NOMO-1 (cell line): Measurements from ENCODE around the gene CGNL1.

Source experiments
- DNase-seq, 2 experiments: peaks; one replicate each; lab custom pipeline; 2025; ENCODE audit not compliant: unreplicated experiment in 2 of 2; lab: John Stamatoyannopoulos, UW

Gene CGNL1, protein sequence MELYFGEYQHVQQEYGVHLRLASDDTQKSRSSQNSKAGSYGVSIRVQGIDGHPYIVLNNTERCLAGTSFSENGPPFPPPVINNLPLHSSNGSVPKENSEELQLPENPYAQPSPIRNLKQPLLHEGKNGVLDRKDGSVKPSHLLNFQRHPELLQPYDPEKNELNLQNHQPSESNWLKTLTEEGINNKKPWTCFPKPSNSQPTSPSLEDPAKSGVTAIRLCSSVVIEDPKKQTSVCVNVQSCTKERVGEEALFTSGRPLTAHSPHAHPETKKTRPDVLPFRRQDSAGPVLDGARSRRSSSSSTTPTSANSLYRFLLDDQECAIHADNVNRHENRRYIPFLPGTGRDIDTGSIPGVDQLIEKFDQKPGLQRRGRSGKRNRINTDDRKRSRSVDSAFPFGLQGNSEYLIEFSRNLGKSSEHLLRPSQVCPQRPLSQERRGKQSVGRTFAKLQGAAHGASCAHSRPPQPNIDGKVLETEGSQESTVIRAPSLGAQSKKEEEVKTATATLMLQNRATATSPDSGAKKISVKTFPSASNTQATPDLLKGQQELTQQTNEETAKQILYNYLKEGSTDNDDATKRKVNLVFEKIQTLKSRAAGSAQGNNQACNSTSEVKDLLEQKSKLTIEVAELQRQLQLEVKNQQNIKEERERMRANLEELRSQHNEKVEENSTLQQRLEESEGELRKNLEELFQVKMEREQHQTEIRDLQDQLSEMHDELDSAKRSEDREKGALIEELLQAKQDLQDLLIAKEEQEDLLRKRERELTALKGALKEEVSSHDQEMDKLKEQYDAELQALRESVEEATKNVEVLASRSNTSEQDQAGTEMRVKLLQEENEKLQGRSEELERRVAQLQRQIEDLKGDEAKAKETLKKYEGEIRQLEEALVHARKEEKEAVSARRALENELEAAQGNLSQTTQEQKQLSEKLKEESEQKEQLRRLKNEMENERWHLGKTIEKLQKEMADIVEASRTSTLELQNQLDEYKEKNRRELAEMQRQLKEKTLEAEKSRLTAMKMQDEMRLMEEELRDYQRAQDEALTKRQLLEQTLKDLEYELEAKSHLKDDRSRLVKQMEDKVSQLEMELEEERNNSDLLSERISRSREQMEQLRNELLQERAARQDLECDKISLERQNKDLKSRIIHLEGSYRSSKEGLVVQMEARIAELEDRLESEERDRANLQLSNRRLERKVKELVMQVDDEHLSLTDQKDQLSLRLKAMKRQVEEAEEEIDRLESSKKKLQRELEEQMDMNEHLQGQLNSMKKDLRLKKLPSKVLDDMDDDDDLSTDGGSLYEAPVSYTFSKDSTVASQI

DNA sequence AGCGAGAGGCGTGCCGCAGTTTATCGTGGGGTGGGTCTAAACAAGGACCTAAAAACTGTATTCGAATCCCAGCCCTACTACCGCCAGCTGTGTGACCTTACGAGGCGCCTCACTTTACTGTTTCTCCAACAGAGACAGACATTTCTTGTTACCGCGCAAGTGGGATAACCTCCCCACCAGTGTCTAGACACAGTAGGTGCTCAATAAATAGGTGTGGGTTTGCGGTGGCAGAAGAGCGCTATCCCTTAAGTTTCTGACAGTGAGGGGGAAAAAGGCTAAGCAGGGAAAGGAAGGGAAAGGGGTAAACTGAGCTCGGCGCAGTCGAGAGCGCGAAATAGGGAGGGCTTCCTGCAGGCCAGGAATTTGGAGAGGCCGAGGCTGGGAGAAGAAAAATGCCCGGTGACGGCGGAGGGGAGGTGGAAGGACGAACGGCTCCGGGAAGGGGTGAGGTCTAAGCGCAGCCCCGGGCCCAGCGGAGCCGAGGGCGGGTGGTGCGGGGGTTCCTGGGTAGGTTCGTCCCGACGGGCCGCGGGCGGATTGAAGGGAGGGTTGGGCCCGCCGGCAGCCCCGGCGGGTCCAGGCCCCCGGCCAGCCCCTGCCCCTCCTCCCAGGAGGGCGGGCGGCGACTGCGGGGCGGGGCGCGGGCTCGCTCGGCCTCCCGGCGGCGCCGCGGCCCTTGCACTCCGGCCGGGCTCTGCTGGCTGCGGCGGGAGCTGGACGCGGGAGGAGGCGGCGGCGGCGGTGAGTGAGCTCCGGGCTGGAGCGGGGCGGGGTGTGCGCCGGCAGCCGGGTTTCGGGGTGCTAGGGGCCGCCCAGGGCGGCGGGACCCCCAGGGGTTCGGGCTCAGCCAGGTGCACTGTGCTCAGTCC, at the start of gene CGNL1:
TSS of gene CGNL1 (plus strand) at position 679 of the 869 bp plus-strand sequence. CDS start 61,495 bp downstream, outside the sequence.
- no peak for DNase-seq

DNA sequence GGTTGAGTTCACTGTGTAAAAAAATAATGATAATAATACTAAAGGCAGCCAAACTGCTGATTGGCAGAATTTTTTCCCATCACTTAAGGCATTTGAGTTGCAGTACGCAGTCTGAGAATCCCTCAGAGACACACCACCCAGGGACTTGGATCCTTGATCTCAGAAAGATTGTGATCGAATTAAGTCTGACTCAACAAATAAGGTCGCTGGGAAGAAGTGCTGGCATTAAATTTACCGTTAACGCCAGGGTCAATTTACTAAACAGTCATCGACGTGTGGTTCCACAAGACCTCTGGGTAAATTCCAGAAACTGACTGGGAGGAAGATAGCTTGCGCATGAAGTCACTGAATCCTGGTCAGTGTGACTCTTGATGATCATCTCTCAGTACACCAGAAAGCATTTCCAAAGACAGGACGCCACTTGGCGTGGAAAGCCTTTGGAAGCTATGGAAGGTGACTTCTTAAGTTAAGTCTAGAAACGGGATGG, 48.3 kb upstream of the CGNL1 start:
- no peak for DNase-seq

- no peak for DNase-seq
These were observed 47.8 kb upstream of the CGNL1 start for GRCh38 chr15:57328479-57328878.

DNA sequence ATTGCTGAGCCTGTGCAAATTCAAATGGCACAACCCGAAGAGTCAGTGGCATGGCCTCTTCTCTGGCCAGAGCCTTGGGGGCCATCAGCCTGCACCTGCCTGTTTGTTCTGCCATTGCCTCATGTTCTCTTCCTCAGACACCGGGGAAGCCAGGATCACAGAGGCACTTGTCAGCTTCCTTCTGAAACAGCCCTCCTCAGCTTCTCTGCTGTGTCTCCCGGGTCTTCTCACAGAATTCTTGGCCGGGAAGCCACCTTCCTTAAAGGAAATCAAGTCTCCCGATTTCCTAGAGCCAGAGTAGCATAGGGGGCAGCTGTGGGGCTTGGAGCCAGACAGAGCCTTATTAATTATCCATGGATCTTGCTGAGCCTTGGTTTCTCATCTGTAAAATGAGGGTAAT, 47.4 kb upstream of the CGNL1 start:
- no peak for DNase-seq

- no peak for DNase-seq
These were observed 46.5 kb upstream of the CGNL1 start for GRCh38 chr15:57329582-57330367.

DNA sequence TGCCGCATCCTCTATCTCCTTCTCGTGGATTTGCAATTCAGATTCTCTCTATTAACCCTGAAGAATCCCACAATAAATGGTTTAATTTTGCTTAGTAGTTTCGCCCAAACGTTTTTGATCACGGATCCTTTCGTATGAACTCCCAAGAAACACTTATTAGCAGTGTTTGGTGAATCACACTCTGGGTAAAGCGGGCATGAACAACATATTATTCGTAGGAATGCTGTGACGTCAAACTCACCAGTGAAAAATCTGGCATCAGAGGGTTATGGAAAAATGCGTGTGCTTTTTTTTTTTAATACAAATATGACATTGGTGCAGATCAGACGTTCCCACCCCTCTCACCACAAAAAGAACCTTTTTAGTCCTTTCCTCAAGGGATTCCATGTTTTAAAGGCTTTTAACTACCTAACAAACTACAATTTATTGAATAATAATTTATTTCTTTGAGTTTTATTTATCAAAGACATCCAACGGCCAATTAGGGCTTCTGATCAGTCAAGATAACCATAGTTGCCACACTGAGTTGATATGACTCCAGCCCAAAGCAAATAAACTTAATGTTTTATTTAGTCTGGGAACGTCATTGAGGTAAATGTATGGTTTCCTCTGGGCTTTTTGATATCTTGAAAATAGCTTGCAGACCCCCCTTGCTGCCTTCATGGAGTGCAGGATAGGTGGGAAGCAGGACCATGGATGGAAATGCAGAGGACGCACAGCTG, 45.5 kb upstream of the CGNL1 start:
- no peak for DNase-seq

DNA sequence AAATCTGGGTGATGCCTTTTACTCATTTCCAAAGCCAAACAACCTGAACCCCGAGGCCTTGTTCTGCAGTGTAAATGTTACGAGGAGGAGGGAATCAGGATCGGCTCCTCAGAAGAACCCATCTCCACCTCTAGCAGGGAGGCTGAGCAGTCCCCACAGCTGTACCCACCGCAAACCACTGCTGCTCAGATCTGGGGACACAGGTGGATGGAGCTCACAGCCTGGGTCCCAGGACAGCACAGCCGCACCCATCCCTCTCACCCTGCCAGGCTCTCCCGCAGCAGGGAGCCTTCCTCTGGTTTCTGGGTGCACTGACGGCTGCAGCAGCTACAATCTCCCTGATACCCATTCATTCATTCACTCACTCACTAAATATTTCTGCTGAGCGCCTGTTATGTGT, 44.0 kb upstream of the CGNL1 start:
- DNase-seq: no peak

DNA sequence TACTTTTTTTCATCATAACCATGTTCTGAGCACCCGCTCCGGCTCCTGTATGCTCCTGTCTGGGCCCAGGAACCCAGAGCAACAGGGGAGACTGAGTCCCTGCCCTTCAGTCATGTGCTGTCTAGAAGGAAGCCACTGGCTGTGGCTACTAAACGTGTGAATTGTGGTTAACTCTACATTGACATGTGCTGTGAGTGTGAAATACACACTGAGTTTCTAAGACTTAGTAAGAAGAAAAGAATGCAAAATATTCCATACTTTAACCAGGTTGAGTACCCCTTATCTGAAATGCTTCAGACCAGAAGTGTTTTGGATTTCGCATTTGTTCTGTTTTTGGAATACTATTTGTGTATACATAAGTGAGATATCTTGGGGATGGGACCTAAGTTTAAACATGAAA, 42.8 kb upstream of the CGNL1 start:
- no peak for DNase-seq

DNA sequence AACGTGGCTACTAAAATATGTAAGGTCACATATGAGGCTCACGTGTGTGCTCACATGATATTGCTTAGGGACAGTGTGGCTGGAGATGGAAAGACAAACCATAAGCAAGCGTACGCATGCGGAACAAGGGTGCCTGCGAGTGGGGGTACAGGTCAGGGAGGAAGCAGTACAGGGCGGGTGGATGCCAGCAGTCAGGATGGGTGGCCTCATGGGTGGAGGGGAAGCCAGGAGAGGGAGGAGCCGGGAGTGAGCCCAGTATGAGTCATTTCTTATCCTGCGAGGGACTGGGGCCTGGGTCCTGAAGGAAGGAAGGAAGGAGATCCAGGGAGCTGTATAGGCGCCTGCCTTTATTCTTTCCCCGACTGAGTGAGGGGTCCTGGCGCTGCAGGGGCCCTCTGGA, 42.0 kb upstream of the CGNL1 start:
- DNase-seq: no peak

DNA sequence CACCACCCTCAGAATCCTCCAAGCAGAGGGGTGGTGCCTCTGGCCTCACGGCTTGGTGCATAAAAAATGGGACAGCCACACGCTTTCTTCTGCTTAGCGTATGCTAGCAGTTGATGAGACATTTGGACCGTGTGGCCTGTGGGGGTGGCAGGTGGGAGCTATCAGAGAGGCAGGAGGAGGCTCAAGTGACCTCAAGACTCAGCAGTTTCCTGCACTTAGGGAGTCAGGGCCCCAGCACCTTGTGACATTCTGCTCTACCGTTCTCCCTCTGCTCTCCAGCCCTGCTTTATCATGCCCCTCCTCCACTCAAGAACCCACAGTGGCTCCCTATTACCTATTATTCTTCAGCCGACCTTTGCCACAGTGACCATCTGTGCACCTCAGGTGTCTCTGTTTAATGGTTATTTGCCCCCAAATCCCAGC, 41.0 kb upstream of the CGNL1 start:
- no peak for DNase-seq

DNA sequence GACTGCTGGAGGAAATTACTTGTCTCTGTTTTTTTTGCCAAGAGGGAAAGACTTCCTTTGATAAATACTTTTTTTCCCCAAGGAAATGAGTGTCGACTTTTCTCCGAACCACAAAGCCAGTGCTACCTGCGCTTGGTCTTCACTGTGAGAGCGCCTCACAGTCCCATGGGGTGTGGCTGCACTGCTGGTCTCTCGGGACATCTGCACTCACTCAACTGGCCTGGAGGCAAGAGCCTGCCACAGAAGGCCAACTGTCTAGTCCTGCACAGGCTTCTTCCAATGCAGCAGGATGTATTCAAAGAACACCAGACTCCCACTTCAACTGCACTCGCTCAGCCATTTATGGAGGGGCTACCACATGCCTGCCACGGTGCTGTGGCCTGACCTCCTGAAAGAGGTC, 40.6 kb upstream of the CGNL1 start:
- no peak for DNase-seq

DNA sequence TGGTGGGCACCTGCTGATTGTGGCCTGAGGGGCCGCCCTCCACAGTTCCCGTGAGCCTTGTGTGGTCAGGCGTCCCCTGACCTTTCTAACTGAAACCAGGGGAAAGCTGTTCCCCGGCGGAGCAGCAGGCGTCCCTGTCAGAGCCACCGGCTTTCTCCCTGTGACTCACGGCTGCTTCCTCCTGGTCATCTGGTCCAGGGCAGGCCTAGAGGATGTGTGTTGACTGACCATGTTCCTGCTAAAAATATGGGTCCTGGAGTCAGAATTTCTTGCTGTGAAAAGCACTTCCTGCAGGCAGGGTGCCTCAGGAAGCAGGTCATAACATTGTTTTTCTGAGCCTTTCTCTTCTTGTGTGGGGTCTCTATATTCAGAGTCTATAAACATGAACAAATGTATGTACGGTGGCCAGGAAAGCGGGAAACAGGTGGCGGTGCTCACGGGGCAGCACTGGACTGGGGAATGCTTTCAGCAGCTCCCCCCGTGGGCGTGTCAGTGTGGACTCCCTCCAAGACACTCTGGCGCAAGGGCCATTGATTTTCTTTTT, 38.4 kb upstream of the CGNL1 start:
- DNase-seq: no peak

DNA sequence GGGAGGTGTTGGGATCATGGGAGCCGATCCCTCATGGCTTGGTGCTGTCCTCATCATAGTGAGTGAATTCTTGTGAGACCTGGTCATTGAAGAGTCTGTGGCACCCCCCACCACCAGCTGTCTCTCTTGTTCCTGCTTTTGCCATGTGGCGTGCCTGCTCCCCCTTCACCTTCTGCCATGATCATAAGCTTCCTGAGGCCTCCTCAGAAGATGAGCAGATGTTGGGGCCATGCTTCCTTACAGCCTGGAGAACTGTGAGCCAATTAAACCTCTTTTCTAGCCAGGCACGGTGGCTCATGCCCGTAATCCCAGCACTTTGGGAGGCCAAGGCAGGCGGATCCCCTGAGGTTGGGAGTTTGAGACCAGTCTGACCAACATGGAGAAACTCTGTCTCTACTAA, 37.0 kb upstream of the CGNL1 start:
- no peak for DNase-seq

DNA sequence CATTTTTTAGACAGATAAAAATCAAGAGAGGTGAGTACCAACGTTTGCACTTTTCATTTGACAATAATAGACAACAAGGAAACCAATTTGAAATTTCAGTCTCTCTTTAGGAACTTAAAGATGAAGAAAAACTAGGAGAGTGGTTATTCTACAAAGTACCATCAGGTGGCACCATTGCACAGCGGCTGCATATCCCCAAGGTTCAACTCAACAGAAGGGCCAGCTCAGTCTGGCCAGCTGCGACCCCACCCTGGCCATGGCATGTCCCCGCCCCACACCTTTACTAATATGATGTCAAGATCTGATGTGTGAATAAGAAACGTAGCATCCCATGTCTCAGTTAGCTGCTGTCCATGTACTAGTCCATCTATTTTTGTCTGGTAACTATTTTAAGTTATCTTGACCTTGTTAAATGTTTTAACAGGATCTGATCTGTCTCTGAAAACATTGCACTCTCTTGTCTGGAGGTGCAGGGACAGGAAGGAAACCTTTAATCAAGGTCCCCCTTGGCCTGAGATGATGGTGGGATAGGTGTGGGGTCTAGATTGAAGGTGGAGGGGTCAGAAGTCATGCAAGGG, 35.5 kb upstream of the CGNL1 start:
- peak; percentile 40 to 46 for DNase-seq

- DNase-seq: no peak
These were observed 33.3 kb upstream of the CGNL1 start for GRCh38 chr15:57343048-57343447.

DNA sequence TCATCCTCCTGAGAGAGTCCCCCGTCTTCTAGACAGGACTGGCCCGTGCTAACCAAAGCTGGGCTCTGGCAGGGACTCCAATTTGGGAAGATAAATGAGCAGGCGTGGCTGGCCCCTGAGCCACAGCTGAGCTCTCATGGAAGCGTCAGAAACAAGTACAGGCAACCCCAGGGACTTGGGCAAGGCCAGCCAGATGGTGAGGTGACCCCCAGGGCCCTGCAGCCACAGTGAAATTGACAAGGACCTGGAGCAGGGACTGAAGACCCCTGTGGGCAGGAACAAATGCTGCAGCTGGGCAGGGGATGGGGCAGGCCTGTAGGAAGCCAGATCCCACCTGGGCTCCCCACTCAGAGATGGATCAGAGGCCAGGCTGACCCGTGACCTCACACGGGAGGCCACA, 32.8 kb upstream of the CGNL1 start:
- no peak for DNase-seq

GRCh38 chr15:57344282-57344681, 32.0 kb upstream of the CGNL1 start:
- DNase-seq: no peak

- no peak for DNase-seq
These were observed 30.7 kb upstream of the CGNL1 start for GRCh38 chr15:57345584-57345983.
